HPDE6-E6E7 (cell line): Measurements from ENCODE around the gene CLK4.

Experiments used
- DNase-seq: peaks from one replicate; pipeline ENCODE4 v3.0.0; 2011; ENCODE audit warnings: missing footprints; ENCODE audit errors: extremely low spot score

The CLK4 gene

DNA sequence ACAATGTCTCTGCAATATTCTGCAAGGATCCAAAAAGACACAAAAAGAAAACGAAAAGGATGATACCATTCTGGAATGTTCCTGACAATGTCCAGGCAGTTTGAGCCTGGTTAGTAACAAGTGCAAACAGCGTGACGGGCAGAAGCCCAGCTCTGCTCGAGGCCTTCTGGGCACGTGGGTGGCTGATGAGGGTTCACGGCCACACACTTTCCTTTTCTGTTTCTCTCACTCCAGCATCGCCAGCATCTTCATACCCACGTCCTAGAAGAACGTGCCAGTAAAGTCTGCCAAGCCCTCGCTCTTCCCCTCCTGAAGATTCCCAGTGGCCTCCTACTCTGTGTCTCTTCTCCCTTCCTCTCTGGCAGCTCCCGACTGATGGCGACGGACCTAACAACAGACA lies 73.3 kb downstream of the CLK4 start:
- no peak for DNase-seq
